Trophoblast cell (in vitro differentiated cells and primary cell): ENCODE measurements around the gene KCNMA1.

Experiments used
- DNase-seq, 2 donors: peaks; one replicate each; pipeline ENCODE4 v3.0.0-alpha.2; 2016
- H2AFZ ChIP-seq: 2 replicates; pipeline ENCODE4 v1.6.1; 2013; ENCODE audit warnings: low read length, moderate library complexity, mild to moderate bottlenecking; ENCODE audit not compliant: insufficient read depth, poor library complexity
- H2AK5ac ChIP-seq: 2 replicates; pipeline ENCODE4 v1.6.1; 2013; ENCODE audit warnings: mild to moderate bottlenecking, low read length
- H2BK120ac ChIP-seq: 2 replicates; pipeline ENCODE4 v1.6.1; 2013; ENCODE audit warnings: low read length, mild to moderate bottlenecking, moderate library complexity; ENCODE audit not compliant: insufficient read depth, poor library complexity
- H2BK12ac ChIP-seq: 2 replicates; pipeline ENCODE4 v1.6.1; 2013; ENCODE audit warnings: mild to moderate bottlenecking, low read length, moderate library complexity
- H2BK5ac ChIP-seq: 2 replicates; pipeline ENCODE4 v1.6.1; 2013; ENCODE audit warnings: low read length, low read depth, moderate library complexity, mild to moderate bottlenecking; ENCODE audit not compliant: poor library complexity
- H3K14ac ChIP-seq: 2 replicates; pipeline ENCODE4 v1.6.1; 2013; ENCODE audit warnings: mild to moderate bottlenecking, low read length
- H3K18ac ChIP-seq: 2 replicates; pipeline ENCODE4 v1.6.1; 2013; ENCODE audit warnings: mild to moderate bottlenecking, low read length
- H3K23ac ChIP-seq: 2 replicates; pipeline ENCODE4 v1.6.1; 2013; ENCODE audit warnings: low read length
- H3K27ac ChIP-seq: 2 replicates; pipeline ENCODE4 v1.5.1; 2013; ENCODE audit warnings: low read depth, mild to moderate bottlenecking, inconsistent platforms, low read length, moderate library complexity
- H3K27me3 ChIP-seq: 2 replicates; pipeline ENCODE4 v1.6.1; 2013; ENCODE audit warnings: inconsistent platforms, mild to moderate bottlenecking, low read length, moderate library complexity; ENCODE audit not compliant: insufficient read depth
- H3K36me3 ChIP-seq, 2 experiments: 1 replicate in 1 of 2; 2 replicates in 1 of 2; pipeline ENCODE4 v1.6.1; 2013; ENCODE audit warnings: low read length in 2 of 2, mild to moderate bottlenecking in 2 of 2, moderate library complexity in 1 of 2; ENCODE audit not compliant: insufficient read depth in 2 of 2, control insufficient read depth in 1 of 2
- H3K4ac ChIP-seq: 2 replicates; pipeline ENCODE4 v1.6.1; 2013; ENCODE audit warnings: low read depth, mild to moderate bottlenecking, low read length, moderate library complexity
- H3K4me1 ChIP-seq, 2 experiments: 1 replicate in 1 of 2; 2 replicates in 1 of 2; pipeline ENCODE4 v1.6.1; 2013; ENCODE audit warnings: low read length in 2 of 2, mild to moderate bottlenecking in 2 of 2, moderate library complexity in 1 of 2; ENCODE audit not compliant: insufficient read depth in 2 of 2, control insufficient read depth in 1 of 2
- H3K4me2 ChIP-seq: 2 replicates; pipeline ENCODE4 v1.6.1; 2013; ENCODE audit warnings: inconsistent platforms, mild to moderate bottlenecking, low read length, moderate library complexity
- H3K4me3 ChIP-seq: 2 replicates; pipeline ENCODE4 v1.5.1; 2013; ENCODE audit warnings: mild to moderate bottlenecking, low read depth, low read length, inconsistent platforms
- H3K79me1 ChIP-seq: one replicate; pipeline ENCODE4 v1.6.1; 2013; ENCODE audit warnings: low read length
- H3K79me2 ChIP-seq: 2 replicates; pipeline ENCODE4 v1.6.1; 2013; ENCODE audit warnings: low read length, mild to moderate bottlenecking; ENCODE audit not compliant: control insufficient read depth, insufficient read depth, poor library complexity
- H3K9ac ChIP-seq: 2 replicates; pipeline ENCODE4 v1.6.1; 2013; ENCODE audit warnings: mild to moderate bottlenecking, low read length
- H3K9me3 ChIP-seq: 2 replicates; pipeline ENCODE4 v1.6.1; 2013; ENCODE audit warnings: low read depth, mild to moderate bottlenecking, control low read depth, inconsistent platforms, low read length; ENCODE audit not compliant: insufficient read depth
- H4K12ac ChIP-seq: 2 replicates; pipeline ENCODE4 v1.6.1; 2013; ENCODE audit warnings: low read depth, mild to moderate bottlenecking, low read length, moderate library complexity
- H4K8ac ChIP-seq: 2 replicates; pipeline ENCODE4 v1.6.1; 2013; ENCODE audit warnings: low read depth, mild to moderate bottlenecking, low read length, moderate library complexity
- H4K91ac ChIP-seq: one replicate; pipeline ENCODE4 v1.6.1; 2013; ENCODE audit warnings: low read depth, mild to moderate bottlenecking, low read length, moderate library complexity
- WGBS: extraction: QIAGEN DNeasy Blood & Tissue Kit; methylation state at CpG from one replicate; pipeline ENCODE4 v1.1.7; 2013; ENCODE audit warnings: missing lambda C conversion rate; ENCODE audit not compliant: insufficient read length, insufficient coverage; ENCODE audit errors: extremely low coverage; 5-methylcytosine and 5-hydroxymethylcytosine counted together

The KCNMA1 gene

DNA sequence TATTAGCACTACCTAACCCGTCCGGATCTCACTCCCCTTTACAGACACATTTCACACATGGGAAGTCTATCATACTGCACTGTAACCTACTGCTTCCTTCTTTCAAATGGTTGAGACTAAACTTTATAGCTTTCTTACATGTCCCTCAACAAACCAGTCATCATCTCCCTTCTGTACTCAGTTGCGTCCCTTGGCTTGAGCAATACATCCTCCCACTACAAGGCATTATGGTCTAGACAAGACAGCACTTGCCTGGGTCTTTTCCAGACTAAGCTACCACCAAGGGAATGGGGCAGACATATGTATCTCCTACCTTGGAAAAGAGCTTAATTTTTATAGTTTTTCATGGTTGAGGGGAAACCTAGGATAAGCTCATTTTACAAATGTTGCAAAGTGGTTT lies 575.2 kb downstream of the KCNMA1 start:
- Histone ChIP-seq H3K14ac (no peak overlapping the region), H3K4me2 (no peak overlapping the region), H3K4ac (no peak overlapping the region), H3K79me2 (no peaks in the 10 kb centered on the region), H2BK120ac (no peak overlapping the region), H3K9me3 (no peaks in the 10 kb centered on the region), H3K23ac (no peak overlapping the region), H4K12ac (no peak overlapping the region), H4K91ac (no peak overlapping the region), H3K27me3 (no peaks in the 10 kb centered on the region), H3K27ac (no peak overlapping the region), H3K4me3 (no peak overlapping the region), H3K4me1 (no peaks in the 10 kb centered on the region), H3K18ac (no peak overlapping the region), H4K8ac (no peak overlapping the region), H2AK5ac (no peak overlapping the region), H2BK12ac (no peak overlapping the region), H2AFZ (no peak overlapping the region), H3K79me1 (no peaks in the 10 kb centered on the region), H2BK5ac (no peak overlapping the region), H3K36me3 (peaks cover 5 to 13% of the 10 kb centered on the region in 2 experiments), H3K9ac (no peak overlapping the region)
- DNase-seq, result no peak
- no CpG with 5 or more reads among the region's 3 CpGs for WGBS

DNA sequence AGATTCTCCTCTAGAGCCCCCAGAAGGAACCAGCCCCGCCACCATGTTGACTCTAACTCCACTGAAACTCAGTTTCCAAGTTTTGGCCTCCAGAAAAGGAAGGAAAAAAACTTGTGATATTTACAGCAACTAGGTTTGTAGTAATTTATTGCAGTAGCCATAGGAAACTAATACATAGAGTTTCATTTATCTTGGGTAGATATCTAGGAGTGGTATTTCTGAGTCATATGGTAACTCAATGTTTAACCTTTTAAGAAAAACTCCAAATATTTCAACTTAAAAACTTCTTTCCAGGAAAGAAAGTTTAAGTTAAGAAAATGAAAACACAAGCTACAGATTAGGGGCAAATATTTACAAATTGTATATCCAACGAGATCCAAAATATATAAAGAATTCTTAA lies 576.7 kb downstream of the KCNMA1 start:
- Histone ChIP-seq H2BK120ac (no peak overlapping the region), H2BK12ac (no peak overlapping the region), H3K23ac (no peak overlapping the region), H4K8ac (no peak overlapping the region), H3K79me2 (no peaks in the 10 kb centered on the region), H2AK5ac (no peak overlapping the region), H3K4ac (no peak overlapping the region), H3K27ac (no peak overlapping the region), H3K27me3 (no peaks in the 10 kb centered on the region), H3K4me2 (no peak overlapping the region), H3K79me1 (no peaks in the 10 kb centered on the region), H2BK5ac (no peak overlapping the region), H4K12ac (no peak overlapping the region), H4K91ac (no peak overlapping the region), H3K14ac (no peak overlapping the region), H3K18ac (no peak overlapping the region), H2AFZ (no peak overlapping the region), H3K4me1 (no peaks in the 10 kb centered on the region), H3K9ac (no peak overlapping the region), H3K9me3 (no peaks in the 10 kb centered on the region), H3K4me3 (no peak overlapping the region), H3K36me3 (peaks cover 5 to 8% of the 10 kb centered on the region in 2 experiments)
- WGBS, result no CpG with 5 or more reads among the region's 2 CpGs
- peak in 1 of 2 donors; percentile 7 for DNase-seq

DNA sequence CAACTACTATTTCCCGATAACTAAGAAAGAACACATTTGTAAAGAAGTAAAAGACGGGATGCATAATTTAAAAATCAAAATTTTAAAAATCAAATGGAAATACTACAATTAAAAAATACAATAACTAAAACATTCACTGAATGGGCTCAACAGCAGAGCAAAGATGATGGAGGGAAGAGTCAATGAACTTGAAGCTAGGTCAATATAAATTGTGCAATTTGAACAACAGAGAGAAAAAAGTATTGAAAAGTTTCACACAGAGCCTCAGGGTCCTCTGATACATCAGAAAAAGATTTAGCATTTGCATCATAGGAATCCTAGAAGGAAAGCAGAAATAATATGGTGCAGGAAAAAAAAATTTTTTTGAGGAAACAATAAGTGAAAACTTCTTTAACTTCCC lies 581.0 kb downstream of the KCNMA1 start:
- Histone ChIP-seq H3K27ac (no peak overlapping the region), H4K12ac (no peak overlapping the region), H3K27me3 (no peaks in the 10 kb centered on the region)

DNA sequence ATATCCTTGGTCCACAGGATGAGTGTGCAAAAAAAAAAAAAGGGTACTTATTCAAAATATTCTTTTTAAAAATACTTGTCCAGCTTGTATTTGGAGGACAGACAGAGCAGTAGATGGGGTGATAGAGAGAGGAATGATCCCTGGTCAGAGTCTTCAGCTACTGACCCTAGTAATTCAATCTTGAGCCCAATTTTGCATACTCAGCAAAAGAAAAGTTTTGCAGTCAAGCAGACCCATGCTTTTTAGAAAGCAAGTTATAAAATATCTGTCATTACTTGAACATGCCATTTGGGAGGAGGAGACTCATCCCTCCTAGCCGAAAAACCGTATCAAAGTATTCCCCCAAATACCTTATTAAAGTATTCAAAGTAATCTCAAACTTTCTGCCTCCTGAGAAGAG lies 585.0 kb downstream of the KCNMA1 start:
- H2BK5ac ChIP-seq, result no peak overlapping the region
- H2AFZ ChIP-seq, result no peak overlapping the region
- H3K23ac ChIP-seq, result no peak overlapping the region
- H3K4me1 ChIP-seq, result peaks cover 0 to 4% of the 10 kb centered on the region in 2 experiments
- H3K9ac ChIP-seq, result no peak overlapping the region
- H3K27ac ChIP-seq, result no peak overlapping the region
- no peak overlapping the region for H3K18ac ChIP-seq
- H3K36me3 ChIP-seq, result peaks cover 0 to 3% of the 10 kb centered on the region in 2 experiments
- no peak overlapping the region for H4K12ac ChIP-seq
- H3K79me1 ChIP-seq, result no peaks in the 10 kb centered on the region
- H4K8ac ChIP-seq, result no peak overlapping the region
- no peak for DNase-seq
- H3K4me2 ChIP-seq, result no peak overlapping the region
- H2BK120ac ChIP-seq, result no peak overlapping the region
- no peak overlapping the region for H2AK5ac ChIP-seq
- H2BK12ac ChIP-seq, result no peak overlapping the region
- no peak overlapping the region for H3K14ac ChIP-seq
- WGBS, result no CpG with 5 or more reads among the region's 2 CpGs
- H3K79me2 ChIP-seq, result no peaks in the 10 kb centered on the region
- H3K9me3 ChIP-seq, result no peaks in the 10 kb centered on the region
- H3K4me3 ChIP-seq, result no peak overlapping the region
- no peak overlapping the region for H4K91ac ChIP-seq
- no peaks in the 10 kb centered on the region for H3K27me3 ChIP-seq
- no peak overlapping the region for H3K4ac ChIP-seq

More for the DNA sequence above, 581.0 kb downstream of the KCNMA1 start:
- H3K23ac ChIP-seq, result no peak overlapping the region
- H3K4me3 ChIP-seq, result no peak overlapping the region
- no peak overlapping the region for H2BK120ac ChIP-seq
- no peaks in the 10 kb centered on the region for H3K9me3 ChIP-seq
- H2BK5ac ChIP-seq, result no peak overlapping the region
- H2BK12ac ChIP-seq, result no peak overlapping the region
- H3K14ac ChIP-seq, result no peak overlapping the region
- H3K4me1 ChIP-seq, result no peaks in the 10 kb centered on the region
- H3K36me3 ChIP-seq, result peaks cover 0 to 3% of the 10 kb centered on the region in 2 experiments
- H4K8ac ChIP-seq, result no peak overlapping the region
- no peaks in the 10 kb centered on the region for H3K79me2 ChIP-seq
- WGBS, result no CpG with 5 or more reads among the region's 2 CpGs
- no peak overlapping the region for H2AFZ ChIP-seq
- H3K4ac ChIP-seq, result no peak overlapping the region
- H3K4me2 ChIP-seq, result no peak overlapping the region
- H4K91ac ChIP-seq, result no peak overlapping the region
- DNase-seq, result peak in 1 of 2 donors; percentile 8
- no peak overlapping the region for H3K18ac ChIP-seq
- no peak overlapping the region for H2AK5ac ChIP-seq
- H3K79me1 ChIP-seq, result no peaks in the 10 kb centered on the region
- H3K9ac ChIP-seq, result no peak overlapping the region
